Kidney (tissue), 14 donors: Measurements from ENCODE around the gene MED28. TPM values are rescaled to one million over a fixed set of nuclear protein-coding genes. Genes with fewer than 3 reads are reported as not detected.

Experiments used
- DNase-seq, 5 donors: peaks; one replicate each; pipeline ENCODE4 v3.0.0-alpha.2; 2013 to 2020
- FAIRE-seq: peaks from 2 replicates; lab custom pipeline; 2012; peaks lifted over from hg19 to GRCh38; lab: Jason Lieb, UNC
- H3K27ac ChIP-seq, 2 donors: one replicate each; pipeline ENCODE4 v1.7.0; 2013; ENCODE audit warnings: low read depth in 2 of 2, low read length in 2 of 2, inconsistent platforms in 1 of 2
- H3K27me3 ChIP-seq: one replicate; pipeline ENCODE4 v1.7.1; 2013; ENCODE audit warnings: low read length, inconsistent platforms; ENCODE audit not compliant: control insufficient read depth, insufficient read depth
- H3K36me3 ChIP-seq, 3 donors: one replicate each; pipeline versions ENCODE4 v1.7.0 to v1.7.1; 2013; ENCODE audit warnings: low read length in 3 of 3, control low read depth in 1 of 3, inconsistent platforms in 1 of 3; ENCODE audit not compliant: insufficient read depth in 3 of 3, control insufficient read depth in 2 of 3
- H3K4me1 ChIP-seq, 3 donors: one replicate each; pipeline versions ENCODE4 v1.7.0 to v1.7.1; 2013; ENCODE audit warnings: low read length in 3 of 3, inconsistent platforms in 1 of 3, low read depth in 1 of 3; ENCODE audit not compliant: control insufficient read depth in 2 of 3, insufficient read depth in 2 of 3
- H3K4me3 ChIP-seq, 3 donors: one replicate each; pipeline versions ENCODE4 v1.7.0 to v1.8.1; 2013; ENCODE audit warnings: low read length in 3 of 3, control low read depth in 1 of 3, inconsistent platforms in 1 of 3
- H3K9ac ChIP-seq, 3 donors: one replicate each; pipeline versions ENCODE4 v1.7.0 to v1.7.1; 2013; ENCODE audit warnings: low read length in 3 of 3, control low read depth in 1 of 3, inconsistent platforms in 1 of 3
- H3K9me3 ChIP-seq, 3 donors: one replicate each; pipeline versions ENCODE4 v1.7.0 to v1.7.1; 2013; ENCODE audit warnings: low read length in 3 of 3, control low read depth in 1 of 3, inconsistent platforms in 1 of 3; ENCODE audit not compliant: control insufficient read depth in 2 of 3, insufficient read depth in 1 of 3
- intact Hi-C: fragments of 100-400 bp; cut with DNase I; formaldehyde crosslinking; loops from one replicate; pipeline ENCODE4 v1.11.1; 2022
- polyA plus RNA-seq: library from polyadenylated mRNA; stranded (reverse); fragments of 350-450 nt; fragmentation: Illumina TruSeq; extraction: RNeasy Lipid Tissue Mini Kit (QIAGEN cat#74804); gene quantifications from one replicate; pipeline ENCODE4 v1.2.3, GENCODE V29; 2014; ENCODE audit warnings: low read depth, low replicate concordance; ENCODE audit not compliant: insufficient read depth
- total RNA-seq: library from RNA; stranded (reverse); fragmentation: NEBNext Ultra II Directional; extraction: Animal tissue kit (Norgen Biotek cat#: 25700); gene quantifications from one replicate; pipeline ENCODE4 v1.2.1, GENCODE V29; 2021
- TF ChIP-seq, protein P1 (sequence below): IDR thresholded peaks from 3 replicates; pipeline ENCODE4 v1.5.1; 2012; ENCODE audit warnings: mild to moderate bottlenecking, moderate library complexity, borderline replicate concordance; ENCODE audit not compliant: insufficient read depth; ENCODE audit errors: extremely low read depth
- donor health status: control.
- donor health status: control.
- donor health status: control.
- donor health status: control.
- donor health status: control.
- donor health status: DM: yes; HTN: yes; CAD: no.
- donor health status: Normal renal cell carcinoma (clear cell type).

MED28 gene
- total and polyA plus RNA-seq, 2 donors from 2014 or later, result 26.1 to 45.2 TPM

DNA sequence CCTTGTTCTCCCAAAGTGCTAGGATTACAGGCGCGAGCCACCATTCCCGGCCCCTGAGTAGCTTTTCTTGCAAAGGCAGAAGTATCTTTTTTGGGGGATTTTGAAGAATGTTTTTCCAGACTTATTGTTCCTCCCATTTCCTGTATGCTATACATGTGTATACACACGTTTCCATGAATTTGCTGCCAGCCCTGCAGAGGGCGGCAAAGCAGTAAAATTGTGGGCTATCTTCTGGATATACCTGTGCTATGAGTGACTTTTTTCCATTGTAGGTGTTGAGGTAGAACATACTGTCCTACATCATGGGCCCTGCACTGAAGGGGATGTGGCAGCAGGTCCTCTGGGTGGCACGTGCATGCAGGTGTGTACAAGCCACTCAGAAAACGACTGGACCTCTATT is 16.9 kb upstream of the MED28 start:
- Histone ChIP-seq H3K9me3 (no peaks in the 10 kb centered on the region), H3K4me3 (no peak overlapping the region), H3K4me1 (no peaks in the 10 kb centered on the region), H3K27ac (no peak overlapping the region), H3K9ac (no peak overlapping the region), H3K27me3 (no peaks in the 10 kb centered on the region), H3K36me3 (peaks cover 2 to 65% (median 42%) of the 10 kb centered on the region in 3 donors)
- FAIRE-seq (no peak), DNase-seq (peak in 3 of 5 donors; percentile 17 to 28 (median 22))
- intact Hi-C loops, result no loop called here
- TF ChIP-seq, protein P1, sequence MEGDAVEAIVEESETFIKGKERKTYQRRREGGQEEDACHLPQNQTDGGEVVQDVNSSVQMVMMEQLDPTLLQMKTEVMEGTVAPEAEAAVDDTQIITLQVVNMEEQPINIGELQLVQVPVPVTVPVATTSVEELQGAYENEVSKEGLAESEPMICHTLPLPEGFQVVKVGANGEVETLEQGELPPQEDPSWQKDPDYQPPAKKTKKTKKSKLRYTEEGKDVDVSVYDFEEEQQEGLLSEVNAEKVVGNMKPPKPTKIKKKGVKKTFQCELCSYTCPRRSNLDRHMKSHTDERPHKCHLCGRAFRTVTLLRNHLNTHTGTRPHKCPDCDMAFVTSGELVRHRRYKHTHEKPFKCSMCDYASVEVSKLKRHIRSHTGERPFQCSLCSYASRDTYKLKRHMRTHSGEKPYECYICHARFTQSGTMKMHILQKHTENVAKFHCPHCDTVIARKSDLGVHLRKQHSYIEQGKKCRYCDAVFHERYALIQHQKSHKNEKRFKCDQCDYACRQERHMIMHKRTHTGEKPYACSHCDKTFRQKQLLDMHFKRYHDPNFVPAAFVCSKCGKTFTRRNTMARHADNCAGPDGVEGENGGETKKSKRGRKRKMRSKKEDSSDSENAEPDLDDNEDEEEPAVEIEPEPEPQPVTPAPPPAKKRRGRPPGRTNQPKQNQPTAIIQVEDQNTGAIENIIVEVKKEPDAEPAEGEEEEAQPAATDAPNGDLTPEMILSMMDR, result no peak

DNA sequence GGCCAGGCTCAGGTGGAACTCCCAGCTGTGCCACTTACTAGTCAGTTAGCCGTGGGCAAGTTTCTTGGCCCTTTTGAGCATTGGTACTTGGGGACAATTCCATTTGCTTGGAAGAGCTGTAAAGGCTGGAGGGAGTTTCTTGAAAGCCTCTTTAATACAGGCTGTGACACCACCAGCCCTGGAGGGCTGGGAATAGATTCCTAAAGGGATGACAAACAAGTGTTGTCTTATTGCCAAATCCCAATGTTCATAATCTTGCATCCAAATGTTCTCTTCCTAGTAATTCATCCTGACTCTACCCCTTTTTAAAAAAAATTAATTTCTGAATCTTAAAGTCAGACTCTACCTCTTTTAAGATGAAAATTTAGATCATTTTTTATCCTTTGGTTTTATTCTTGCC is 14.6 kb upstream of the MED28 start:
- H3K27me3 ChIP-seq, result no peaks in the 10 kb centered on the region
- FAIRE-seq (no peak), DNase-seq (no peak)
- no peaks in the 10 kb centered on the region for H3K4me1 ChIP-seq
- intact Hi-C loops, result no loop called here
- no peak overlapping the region for H3K27ac ChIP-seq
- H3K36me3 ChIP-seq, result peaks cover 4 to 55% (median 40%) of the 10 kb centered on the region in 3 donors
- H3K4me3 ChIP-seq, result no peak overlapping the region
- TF ChIP-seq, protein P1, result no peak
- no peaks in the 10 kb centered on the region for H3K9me3 ChIP-seq
- no peak overlapping the region for H3K9ac ChIP-seq

DNA sequence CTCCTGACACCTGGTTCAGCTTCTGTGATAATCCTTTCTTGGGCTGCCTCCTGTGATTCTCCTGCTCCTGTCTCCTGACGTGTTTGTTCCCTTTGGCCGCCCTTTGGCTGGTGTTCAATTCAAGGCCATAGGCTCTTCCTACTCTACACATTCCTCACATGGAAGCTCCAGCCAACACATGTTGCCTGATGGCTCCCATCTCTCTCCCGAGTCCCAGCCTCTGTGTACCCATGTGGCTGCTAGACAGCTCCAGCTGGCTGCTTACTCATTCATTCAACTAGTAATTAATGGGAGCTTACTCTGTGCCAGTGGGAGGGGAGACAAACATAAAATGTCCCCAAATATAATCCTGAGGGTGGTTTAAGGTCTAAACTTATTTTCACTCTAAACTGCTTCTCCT is 9.2 kb upstream of the MED28 start:
- DNase-seq (no peak), FAIRE-seq (no peak)
- Histone ChIP-seq H3K4me3 (no peak overlapping the region), H3K9me3 (no peaks in the 10 kb centered on the region), H3K9ac (no peak overlapping the region), H3K36me3 (peaks cover 7 to 33% (median 29%) of the 10 kb centered on the region in 3 donors), H3K4me1 (no peaks in the 10 kb centered on the region), H3K27ac (no peak overlapping the region), H3K27me3 (no peaks in the 10 kb centered on the region)
- intact Hi-C loops, result no loop called here
- TF ChIP-seq, protein P1, result no peak
